Activated CD4-positive, CD25-positive, alpha-beta regulatory T cell treated with anti-CD3 and anti-CD28 coated beads, Interleukin-2, amount 50 U/mL, for 72 hours (primary cell): ENCODE results near the gene HS3ST5.
"Not testable (repeated sequence)": the region's sequence is repeated elsewhere in the genome, so short reads cannot be mapped to it uniquely, and the experiment has no call there.

Source experiments
- DNase-seq: peaks from one replicate; pipeline ENCODE4 v3.0.0; 2021

The HS3ST5 gene

GRCh38 chr6:114181664-114182063, 161.2 kb downstream of the HS3ST5 start:
- DNase-seq = no peak

GRCh38 chr6:114179411-114179810, 163.4 kb downstream of the HS3ST5 start:
- DNase-seq = no peak

GRCh38 chr6:114176726-114177125, 166.1 kb downstream of the HS3ST5 start:
- DNase-seq = no peak

GRCh38 chr6:114172576-114173260, 170.1 kb downstream of the HS3ST5 start:
- DNase-seq = no peak

GRCh38 chr6:114171473-114171872, 171.3 kb downstream of the HS3ST5 start:
- no peak for DNase-seq

- no peak for DNase-seq
Observed at GRCh38 chr6:114170958-114171387, 171.8 kb downstream of the HS3ST5 start.

GRCh38 chr6:114170372-114170771, 172.5 kb downstream of the HS3ST5 start:
- DNase-seq = no peak

- no peak for DNase-seq
Observed at GRCh38 chr6:114169763-114170162, 173.1 kb downstream of the HS3ST5 start.

GRCh38 chr6:114167583-114168576, 174.9 kb downstream of the HS3ST5 start:
- DNase-seq = no peak

GRCh38 chr6:114164207-114164606, 178.6 kb downstream of the HS3ST5 start:
- DNase-seq = no peak

GRCh38 chr6:114162691-114163347, 180.0 kb downstream of the HS3ST5 start:
- no peak for DNase-seq

GRCh38 chr6:114160881-114161280, 181.9 kb downstream of the HS3ST5 start:
- DNase-seq = no peak

GRCh38 chr6:114159727-114160126, 183.1 kb downstream of the HS3ST5 start:
- DNase-seq = no peak

GRCh38 chr6:114158838-114159694, 183.8 kb downstream of the HS3ST5 start:
- no peak for DNase-seq

- no peak for DNase-seq
Observed at GRCh38 chr6:114158411-114158810, 184.4 kb downstream of the HS3ST5 start.

- DNase-seq = no peak
Observed at GRCh38 chr6:114157848-114158247, 185.0 kb downstream of the HS3ST5 start.

- DNase-seq = no peak
Observed at GRCh38 chr6:114155763-114156162, 187.1 kb downstream of the HS3ST5 start.

GRCh38 chr6:114154812-114155211, 188.0 kb downstream of the HS3ST5 start:
- no peak for DNase-seq

GRCh38 chr6:114153448-114153847, 189.4 kb downstream of the HS3ST5 start:
- DNase-seq = no peak

GRCh38 chr6:114151064-114151690, 191.6 kb downstream of the HS3ST5 start:
- no peak for DNase-seq

- not testable (repeated sequence) for DNase-seq
Observed at GRCh38 chr6:114149182-114149581, 193.6 kb downstream of the HS3ST5 start.
